Measurements from ENCODE around the gene LNX2.

The LNX2 gene

DNA sequence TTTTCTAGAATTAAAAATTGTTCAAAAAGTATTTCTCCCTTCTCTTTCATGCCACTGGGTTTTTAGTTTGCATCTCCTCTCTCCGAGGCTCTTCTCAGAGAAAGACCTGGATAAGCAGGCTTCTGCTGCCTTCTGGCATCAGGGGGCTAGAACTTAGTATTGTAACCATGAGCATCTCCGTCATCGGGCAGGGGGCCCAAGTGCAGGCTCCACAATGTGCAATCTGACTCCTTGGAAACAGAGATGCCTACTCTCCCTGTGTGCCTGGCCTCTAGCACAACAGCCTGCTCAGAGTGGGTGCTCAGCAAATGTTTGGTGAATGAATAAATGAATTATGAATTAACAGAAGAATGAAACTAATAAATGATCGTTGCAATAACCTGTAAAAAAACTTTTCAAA, 124.3 kb downstream of the LNX2 start:
- no peaks in the 10 kb centered on the region for H3K36me3 ChIP-seq (ENCODE audit: control insufficient read depth in 2 of 2, insufficient read depth in 1 of 2, low read length in 2 of 2)
- no peaks in the 10 kb centered on the region for H3K9me3 ChIP-seq (ENCODE audit: control insufficient read depth, insufficient read depth, low read depth, low read length)
- no peak overlapping the region for H3K4me3 ChIP-seq (ENCODE audit: low read depth, low read length)
- H3K4me1 ChIP-seq (ENCODE audit: control insufficient read depth, insufficient read depth, low read length) = no peaks in the 10 kb centered on the region
- ChIA-PET CTCF (no interaction called here), POLR2A (no interaction called here)
- no peak overlapping the region for H3K27ac ChIP-seq (ENCODE audit: extremely low read depth, low read depth, low read length)
- no peak for TF ChIP-seq ZNF677 (tag by site-specific recombination; IDR thresholded peaks at IDR 0.05)
- no peak for TF ChIP-seq ZNF610 (tag by site-specific recombination; IDR thresholded peaks at IDR 0.05; ENCODE audit: borderline replicate concordance)
- TF ChIP-seq ZBTB17 (tag by site-specific recombination; IDR thresholded peaks at IDR 0.05) = no peak
- no peak for TF ChIP-seq ZNF792 (tag by site-specific recombination; IDR thresholded peaks at IDR 0.05)
- TF ChIP-seq GLI2 (tag by site-specific recombination; IDR thresholded peaks at IDR 0.05; ENCODE audit: borderline replicate concordance, low read depth) = no peak
- TF ChIP-seq ZNF48 (tag by site-specific recombination; IDR thresholded peaks at IDR 0.05) = no peak
- TF ChIP-seq ZNF391 (tag by site-specific recombination; IDR thresholded peaks at IDR 0.05; ENCODE audit: borderline replicate concordance, low read depth) = no peak
- no peak for TF ChIP-seq KLF9 (tag by site-specific recombination; IDR thresholded peaks at IDR 0.05; ENCODE audit: low read depth)
- no peak for TF ChIP-seq ZNF350 (tag by site-specific recombination; IDR thresholded peaks at IDR 0.05)
- TF ChIP-seq ZNF664 (tag by site-specific recombination; IDR thresholded peaks at IDR 0.05) = no peak
- no peak for TF ChIP-seq WT1 (tag by site-specific recombination; IDR thresholded peaks at IDR 0.05)

Data from HEK293 (cell line).